Neutrophil (primary cell): ENCODE data around the gene PPP6R1.

Source experiments
- H3K27ac ChIP-seq: fragments of 200-600 bp; sonication (generic); 2 replicates; pipeline ENCODE4 v1.5.1; 2016; ENCODE audit warnings: mild to moderate bottlenecking, moderate library complexity
- H3K27me3 ChIP-seq: fragments of 200-600 bp; sonication (generic); 2 replicates; pipeline ENCODE4 v1.6.0; 2016; ENCODE audit warnings: mild to moderate bottlenecking
- H3K36me3 ChIP-seq: fragments of 200-600 bp; sonication (generic); 2 replicates; pipeline ENCODE4 v1.5.1; 2017
- H3K4me1 ChIP-seq, 2 experiments: fragments of 200-600 bp in 1 of 2; sonication (generic) in 1 of 2; 1 replicate in 1 of 2; 2 replicates in 1 of 2; pipeline versions ENCODE4 v1.5.1 to v1.6.1; 2013 to 2016; ENCODE audit warnings: low read depth in 1 of 2, low read length in 1 of 2, mild to moderate bottlenecking in 1 of 2, moderate library complexity in 1 of 2; ENCODE audit not compliant: control insufficient read depth in 1 of 2, insufficient read depth in 1 of 2
- H3K4me3 ChIP-seq, 2 experiments: fragments of 200-600 bp in 1 of 2; sonication (generic) in 1 of 2; 1 replicate in 1 of 2; 2 replicates in 1 of 2; pipeline ENCODE4 v1.5.1; 2013 to 2016; ENCODE audit warnings: low read depth in 1 of 2, low read length in 1 of 2, mild to moderate bottlenecking in 1 of 2, moderate library complexity in 1 of 2
- H3K9me3 ChIP-seq: fragments of 200-600 bp; sonication (generic); 2 replicates; pipeline ENCODE4 v1.5.1; 2016
- CTCF ChIP-seq: fragments of 200-600 bp; sonication (generic); IDR thresholded peaks from 2 replicates; pipeline ENCODE4 v1.5.1; 2016; ENCODE audit warnings: antibody characterized with exemption

PPP6R1 gene

GRCh38 chr19:55265723-55266386 is 7.0 kb upstream of the PPP6R1 start:
- H3K4me1 ChIP-seq = no peaks in the 10 kb centered on the region

GRCh38 chr19:55265173-55265572 is 6.4 kb upstream of the PPP6R1 start:
- no peaks in the 10 kb centered on the region for H3K36me3 ChIP-seq
- H3K27me3 ChIP-seq = no peaks in the 10 kb centered on the region
- TF ChIP-seq CTCF = no peak
- H3K9me3 ChIP-seq = no peaks in the 10 kb centered on the region
- no peak overlapping the region for H3K4me3 ChIP-seq
- no peaks in the 10 kb centered on the region for H3K4me1 ChIP-seq
- H3K27ac ChIP-seq = no peak overlapping the region

More at GRCh38 chr19:55265723-55266386, 7.0 kb upstream of the PPP6R1 start:
- Histone ChIP-seq H3K4me3 (no peak overlapping the region), H3K27me3 (no peaks in the 10 kb centered on the region), H3K9me3 (no peaks in the 10 kb centered on the region), H3K27ac (no peak overlapping the region), H3K36me3 (no peaks in the 10 kb centered on the region)
- TF ChIP-seq CTCF = no peak

GRCh38 chr19:55264531-55264930 is 5.7 kb upstream of the PPP6R1 start:
- TF ChIP-seq CTCF = no peak
- H3K4me1 ChIP-seq = peaks cover 5% of the 10 kb centered on the region in 2 experiments
- no peaks in the 10 kb centered on the region for H3K36me3 ChIP-seq
- H3K27ac ChIP-seq = no peak overlapping the region
- no peaks in the 10 kb centered on the region for H3K27me3 ChIP-seq
- no peak overlapping the region for H3K4me3 ChIP-seq
- H3K9me3 ChIP-seq = no peaks in the 10 kb centered on the region

GRCh38 chr19:55262359-55262758 is 3.5 kb upstream of the PPP6R1 start:
- Histone ChIP-seq H3K4me3 (no peak overlapping the region), H3K36me3 (no peaks in the 10 kb centered on the region), H3K27me3 (no peaks in the 10 kb centered on the region), H3K27ac (no peak overlapping the region), H3K4me1 (peaks cover 15 to 16% of the 10 kb centered on the region in 2 experiments), H3K9me3 (no peaks in the 10 kb centered on the region)
- no peak for TF ChIP-seq CTCF

- H3K9me3 ChIP-seq = no peaks in the 10 kb centered on the region
- H3K4me1 ChIP-seq = peaks cover 21 to 23% of the 10 kb centered on the region in 2 experiments
- H3K27me3 ChIP-seq = no peaks in the 10 kb centered on the region
- no peak overlapping the region for H3K4me3 ChIP-seq
- no peaks in the 10 kb centered on the region for H3K36me3 ChIP-seq
- no peak overlapping the region for H3K27ac ChIP-seq
- no peak for TF ChIP-seq CTCF
Observed at GRCh38 chr19:55261671-55262126, 2.9 kb upstream of the PPP6R1 start.
